PFSK-1 (cell line): Measurements from ENCODE around the gene RTL9.

Experiments used
- REST ChIP-seq, 2 experiments: IDR thresholded peaks; 2 replicates each; pipeline versions ENCODE4 v1.6.1 to v1.8.0; 2011 to 2012; ENCODE audit warnings: low read depth in 2 of 2, low read length in 2 of 2, control low read depth in 1 of 2, inconsistent platforms in 1 of 2, mild to moderate bottlenecking in 1 of 2, moderate library complexity in 1 of 2; ENCODE audit not compliant: insufficient read depth in 1 of 2
- SIN3A ChIP-seq: IDR thresholded peaks from 2 replicates; pipeline ENCODE4 v1.6.1; 2012; ENCODE audit warnings: mild to moderate bottlenecking, low read length, moderate library complexity, borderline replicate concordance; ENCODE audit not compliant: insufficient read depth
- TAF1 ChIP-seq: IDR thresholded peaks from 2 replicates; pipeline ENCODE4 v1.6.1; 2012; ENCODE audit warnings: low read length, control low read depth, borderline replicate concordance; ENCODE audit not compliant: insufficient read depth

- TF ChIP-seq SIN3A (no peak), REST (IDR thresholded peaks at IDR 0.05; ENCODE audit: insufficient read depth in 1 of 2, low read depth in 2 of 2, low read length in 2 of 2) (no peak), TAF1 (no peak)
Observed at GRCh38 chrX:110401135-110401534, 42.5 kb downstream of the RTL9 start.
